GM23248 (cell line): Measurements from ENCODE around the gene CTAGE9. TPM values are rescaled to one million over a fixed set of nuclear protein-coding genes. Genes with fewer than 3 reads are reported as not detected.

Source experiments
- DNase-seq: peaks from one replicate; pipeline ENCODE4 v3.0.0-alpha.2; 2015
- H2AFZ ChIP-seq: fragments of 200-600 bp; sonication (generic); 2 replicates; pipeline ENCODE4 v1.6.1; 2016; ENCODE audit warnings: antibody characterized with exemption
- H3F3A ChIP-seq: fragments of 200-600 bp; sonication (generic); 2 replicates; pipeline ENCODE4 v1.6.1; 2016; ENCODE audit warnings: mild to moderate bottlenecking, antibody characterized with exemption, mixed run types; ENCODE audit not compliant: insufficient read depth
- H3K27ac ChIP-seq: fragments of 200-600 bp; sonication (generic); 2 replicates; pipeline ENCODE4 v1.5.1; 2016; ENCODE audit warnings: mild to moderate bottlenecking
- H3K27me3 ChIP-seq: fragments of 200-600 bp; sonication (generic); replicated peaks from 2 replicates; pipeline ENCODE4 v1.6.1; 2016; ENCODE audit warnings: mild to moderate bottlenecking; ENCODE audit not compliant: insufficient read depth
- H3K36me3 ChIP-seq: fragments of 200-600 bp; sonication (generic); 2 replicates; pipeline ENCODE4 v1.6.1; 2016; ENCODE audit warnings: low read depth, mild to moderate bottlenecking
- H3K4me1 ChIP-seq: fragments of 200-600 bp; sonication (generic); 2 replicates; pipeline ENCODE4 v1.6.1; 2016; ENCODE audit warnings: mild to moderate bottlenecking; ENCODE audit not compliant: insufficient read depth
- H3K4me2 ChIP-seq: fragments of 200-600 bp; sonication (generic); one replicate; pipeline ENCODE4 v1.6.1; 2016; ENCODE audit warnings: mild to moderate bottlenecking; ENCODE audit not compliant: unreplicated experiment
- H3K4me3 ChIP-seq: fragments of 200-600 bp; sonication (generic); 2 replicates; pipeline ENCODE4 v1.5.1; 2016; ENCODE audit warnings: mild to moderate bottlenecking
- H3K79me2 ChIP-seq: fragments of 200-600 bp; sonication (generic); 2 replicates; pipeline ENCODE4 v1.6.1; 2016; ENCODE audit warnings: mild to moderate bottlenecking; ENCODE audit not compliant: insufficient read depth
- H3K9ac ChIP-seq: fragments of 200-600 bp; sonication (generic); 2 replicates; pipeline ENCODE4 v1.6.1; 2016; ENCODE audit warnings: mild to moderate bottlenecking
- H3K9me2 ChIP-seq: fragments of 200-600 bp; sonication (generic); 2 replicates; pipeline ENCODE4 v1.6.1; 2016; ENCODE audit warnings: mixed run types, mild to moderate bottlenecking, moderate library complexity; ENCODE audit not compliant: insufficient read depth
- H3K9me3 ChIP-seq: fragments of 200-600 bp; sonication (generic); one replicate; pipeline ENCODE4 v1.6.1; 2017; ENCODE audit warnings: low read depth
- H4K20me1 ChIP-seq: fragments of 200-600 bp; sonication (generic); 2 replicates; pipeline ENCODE4 v1.6.0; 2016; ENCODE audit not compliant: insufficient read depth
- EZH2 ChIP-seq: fragments of 200-600 bp; sonication (generic); IDR thresholded peaks from 2 replicates; pipeline ENCODE4 v1.6.1; 2018; ENCODE audit warnings: antibody characterized with exemption, mild to moderate bottlenecking; ENCODE audit not compliant: insufficient read depth, poor library complexity, severe bottlenecking
- EZH2phosphoT487 ChIP-seq: fragments of 200-600 bp; sonication (generic); IDR thresholded peaks from 2 replicates; pipeline ENCODE4 v1.6.1; 2018; ENCODE audit warnings: antibody characterized with exemption, moderate library complexity, mild to moderate bottlenecking, low read depth; ENCODE audit not compliant: insufficient read depth
- WGBS, 2 experiments: methylation state at CpG; one replicate each; pipeline ENCODE4 v1.1.6; 2015 to 2017; ENCODE audit warnings: low lambda C conversion rate in 2 of 2, low coverage in 1 of 2; ENCODE audit errors: missing lambda C conversion rate in 2 of 2; 5-methylcytosine and 5-hydroxymethylcytosine counted together
- in situ Hi-C: fragments of 300-500 bp; cut with MboI; formaldehyde crosslinking; loops from 2 replicates; pipeline ENCODE4 v1.15.0; 2020
- polyA plus RNA-seq: library from polyadenylated mRNA; unstranded; fragments of >200 nt; fragmentation: Nextera tagmentation; extraction: Ambion mirVana; gene quantifications from 2 replicates; pipeline ENCODE4 v1.2.1, GENCODE V29; 2016
- total RNA-seq: library from RNA; depleted of rRNA; stranded (reverse); fragments of >200 nt; shearing (Covaris generic); gene quantifications from 2 replicates; pipeline ENCODE4 v1.2.3, GENCODE V29; 2014

CTAGE9 gene
- total and polyA plus RNA-seq, 2 experiments from 2014 or later: not detected

- no peaks in the 10 kb centered on the region for H3K9me3 ChIP-seq
- H4K20me1 ChIP-seq: no peaks in the 10 kb centered on the region
- no peaks in the 10 kb centered on the region for H3K36me3 ChIP-seq
- 45 to 48% methylated on average over 2 of the region's 2 CpGs for WGBS, 2 experiments
- H3K9me2 ChIP-seq: no peaks in the 10 kb centered on the region
- H3K9ac ChIP-seq: no peak overlapping the region
- H3F3A ChIP-seq: no peaks in the 10 kb centered on the region
- peak; percentile 82 for DNase-seq
- no peak overlapping the region for H3K4me3 ChIP-seq
- H3K79me2 ChIP-seq: no peaks in the 10 kb centered on the region
- in situ Hi-C loops: loop anchor here (10.0 to 25.0 kb wide), 2 partner anchors 220 to 542 kb away; no protein-coding TSS in a partner anchor
- H3K27ac ChIP-seq: no peak overlapping the region
- H3K27me3 ChIP-seq: no peaks in the 10 kb centered on the region
- no peak overlapping the region for H2AFZ ChIP-seq
- no peak overlapping the region for H3K4me2 ChIP-seq
- TF ChIP-seq EZH2phosphoT487 (no peak), EZH2 (no peak)
- no peaks in the 10 kb centered on the region for H3K4me1 ChIP-seq
Measured at GRCh38 chr6:131694832-131695426, 15.9 kb downstream of the CTAGE9 start.

GRCh38 chr6:131693384-131693783 lies 17.4 kb downstream of the CTAGE9 start:
- no peak overlapping the region for H3K9ac ChIP-seq
- H3K4me3 ChIP-seq: no peak overlapping the region
- no peaks in the 10 kb centered on the region for H4K20me1 ChIP-seq
- H3F3A ChIP-seq: no peaks in the 10 kb centered on the region
- no peaks in the 10 kb centered on the region for H3K79me2 ChIP-seq
- no peak overlapping the region for H2AFZ ChIP-seq
- TF ChIP-seq EZH2phosphoT487 (no peak), EZH2 (no peak)
- H3K27me3 ChIP-seq: no peaks in the 10 kb centered on the region
- 82 to 92% methylated on average over 5 of the region's 5 CpGs for WGBS, 2 experiments
- H3K36me3 ChIP-seq: no peaks in the 10 kb centered on the region
- no peaks in the 10 kb centered on the region for H3K4me1 ChIP-seq
- H3K4me2 ChIP-seq: no peak overlapping the region
- in situ Hi-C loops: loop anchor here (10.0 to 25.0 kb wide), 2 partner anchors 221 to 544 kb away; no protein-coding TSS in a partner anchor
- DNase-seq: no peak
- H3K9me3 ChIP-seq: no peaks in the 10 kb centered on the region
- no peak overlapping the region for H3K27ac ChIP-seq
- no peaks in the 10 kb centered on the region for H3K9me2 ChIP-seq

- H3K9me2 ChIP-seq: no peaks in the 10 kb centered on the region
- no peaks in the 10 kb centered on the region for H3K9me3 ChIP-seq
- H3K27ac ChIP-seq: no peak overlapping the region
- H3K79me2 ChIP-seq: no peaks in the 10 kb centered on the region
- H2AFZ ChIP-seq: no peak overlapping the region
- in situ Hi-C loops: loop anchor here (10.0 to 25.0 kb wide), 2 partner anchors 222 to 545 kb away; no protein-coding TSS in a partner anchor
- H3K4me2 ChIP-seq: no peak overlapping the region
- no peaks in the 10 kb centered on the region for H3K36me3 ChIP-seq
- DNase-seq: no peak
- no peaks in the 10 kb centered on the region for H3F3A ChIP-seq
- H3K9ac ChIP-seq: no peak overlapping the region
- H3K4me1 ChIP-seq: no peaks in the 10 kb centered on the region
- no peaks in the 10 kb centered on the region for H4K20me1 ChIP-seq
- no peaks in the 10 kb centered on the region for H3K27me3 ChIP-seq
- no peak overlapping the region for H3K4me3 ChIP-seq
- TF ChIP-seq EZH2 (no peak), EZH2phosphoT487 (no peak)
Measured at GRCh38 chr6:131692589-131692988, 18.2 kb downstream of the CTAGE9 start.

- Histone ChIP-seq H3K36me3 (no peaks in the 10 kb centered on the region), H3K27me3 (no peaks in the 10 kb centered on the region), H3K4me2 (no peak overlapping the region), H3F3A (no peaks in the 10 kb centered on the region), H2AFZ (no peak overlapping the region), H3K9me3 (no peaks in the 10 kb centered on the region), H3K9ac (no peak overlapping the region), H3K79me2 (no peaks in the 10 kb centered on the region), H3K4me1 (no peaks in the 10 kb centered on the region), H3K27ac (no peak overlapping the region), H4K20me1 (no peaks in the 10 kb centered on the region), H3K4me3 (no peak overlapping the region), H3K9me2 (no peaks in the 10 kb centered on the region)
- TF ChIP-seq EZH2 (no peak), EZH2phosphoT487 (no peak)
- no peak for DNase-seq
- in situ Hi-C loops: loop anchor here (10.0 to 25.0 kb wide), 2 partner anchors 223 to 545 kb away; no protein-coding TSS in a partner anchor
- WGBS, 2 experiments: 55 to 61% methylated on average over 1 of the region's 1 CpG
Measured at GRCh38 chr6:131692031-131692430, 18.8 kb downstream of the CTAGE9 start.

GRCh38 chr6:131688286-131688685 lies 22.5 kb downstream of the CTAGE9 start:
- Histone ChIP-seq H3K9me2 (no peaks in the 10 kb centered on the region), H3K27ac (no peak overlapping the region), H3K9ac (no peak overlapping the region), H3K4me1 (no peaks in the 10 kb centered on the region), H2AFZ (0 out of 2 replicates have a peak overlapping the region, but pooled peaks have one; percentile 21), H3K4me3 (no peak overlapping the region), H3K79me2 (no peaks in the 10 kb centered on the region), H3K9me3 (no peaks in the 10 kb centered on the region), H3K27me3 (no peaks in the 10 kb centered on the region), H3K36me3 (no peaks in the 10 kb centered on the region), H3F3A (no peaks in the 10 kb centered on the region), H4K20me1 (no peaks in the 10 kb centered on the region), H3K4me2 (no peak overlapping the region)
- in situ Hi-C loops: loop anchor here (25.0 kb wide), 1 partner anchor 549 kb away; no protein-coding TSS in a partner anchor
- TF ChIP-seq EZH2: no peak
- no peak for TF ChIP-seq EZH2phosphoT487
- 58 to 60% methylated on average over 1 of the region's 1 CpG for WGBS, 2 experiments
- DNase-seq: no peak
